HUES64 (cell line): ENCODE data around the gene ZC3H10. TPM values are rescaled to one million over a fixed set of nuclear protein-coding genes. Genes with fewer than 3 reads are reported as not detected.
"Not testable (repeated sequence)": the region's sequence is repeated elsewhere in the genome, so short reads cannot be mapped to it uniquely, and the experiment has no call there.

Source experiments
- H3K27ac ChIP-seq: 2 replicates; pipeline ENCODE4 v1.7.0; 2013; ENCODE audit warnings: low read depth, low read length, inconsistent platforms
- H3K27me3 ChIP-seq: 2 replicates; pipeline ENCODE4 v1.6.1; 2013; ENCODE audit warnings: mild to moderate bottlenecking, low read length; ENCODE audit not compliant: insufficient read depth
- H3K36me3 ChIP-seq: 2 replicates; pipeline ENCODE4 v1.6.1; 2013; ENCODE audit warnings: mild to moderate bottlenecking, low read length; ENCODE audit not compliant: insufficient read depth
- H3K4me1 ChIP-seq: 2 replicates; pipeline ENCODE4 v1.6.1; 2013; ENCODE audit warnings: mild to moderate bottlenecking, low read length, moderate library complexity; ENCODE audit not compliant: insufficient read depth
- H3K4me3 ChIP-seq: 2 replicates; pipeline ENCODE4 v1.5.1; 2013; ENCODE audit warnings: mild to moderate bottlenecking, low read length, moderate library complexity
- H3K9ac ChIP-seq: 2 replicates; pipeline ENCODE4 v1.6.1; 2013; ENCODE audit warnings: mild to moderate bottlenecking, low read depth, low read length
- H3K9me3 ChIP-seq: 2 replicates; pipeline ENCODE4 v1.6.1; 2013; ENCODE audit warnings: low read depth, low read length; ENCODE audit not compliant: insufficient read depth
- WGBS: fragments of 150-250, 120-280 bp; methylation state at CpG from one replicate; pipeline ENCODE4 v1.1.7; 2013; ENCODE audit warnings: missing lambda C conversion rate; 5-methylcytosine and 5-hydroxymethylcytosine counted together
- polyA plus RNA-seq, 2 experiments: library from polyadenylated mRNA; stranded (reverse); fragments of 50-300 nt; gene quantifications; one replicate each; pipeline ENCODE4 v1.2.3, GENCODE V29; 2013

Gene ZC3H10, protein sequence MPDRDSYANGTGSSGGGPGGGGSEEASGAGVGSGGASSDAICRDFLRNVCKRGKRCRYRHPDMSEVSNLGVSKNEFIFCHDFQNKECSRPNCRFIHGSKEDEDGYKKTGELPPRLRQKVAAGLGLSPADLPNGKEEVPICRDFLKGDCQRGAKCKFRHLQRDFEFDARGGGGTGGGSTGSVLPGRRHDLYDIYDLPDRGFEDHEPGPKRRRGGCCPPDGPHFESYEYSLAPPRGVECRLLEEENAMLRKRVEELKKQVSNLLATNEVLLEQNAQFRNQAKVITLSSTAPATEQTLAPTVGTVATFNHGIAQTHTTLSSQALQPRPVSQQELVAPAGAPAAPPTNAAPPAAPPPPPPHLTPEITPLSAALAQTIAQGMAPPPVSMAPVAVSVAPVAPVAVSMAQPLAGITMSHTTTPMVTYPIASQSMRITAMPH
- polyA plus RNA-seq (2013, experiment 1 of 2), result 3.6 TPM
- polyA plus RNA-seq (2013, experiment 2 of 2), result 3.9 TPM

DNA sequence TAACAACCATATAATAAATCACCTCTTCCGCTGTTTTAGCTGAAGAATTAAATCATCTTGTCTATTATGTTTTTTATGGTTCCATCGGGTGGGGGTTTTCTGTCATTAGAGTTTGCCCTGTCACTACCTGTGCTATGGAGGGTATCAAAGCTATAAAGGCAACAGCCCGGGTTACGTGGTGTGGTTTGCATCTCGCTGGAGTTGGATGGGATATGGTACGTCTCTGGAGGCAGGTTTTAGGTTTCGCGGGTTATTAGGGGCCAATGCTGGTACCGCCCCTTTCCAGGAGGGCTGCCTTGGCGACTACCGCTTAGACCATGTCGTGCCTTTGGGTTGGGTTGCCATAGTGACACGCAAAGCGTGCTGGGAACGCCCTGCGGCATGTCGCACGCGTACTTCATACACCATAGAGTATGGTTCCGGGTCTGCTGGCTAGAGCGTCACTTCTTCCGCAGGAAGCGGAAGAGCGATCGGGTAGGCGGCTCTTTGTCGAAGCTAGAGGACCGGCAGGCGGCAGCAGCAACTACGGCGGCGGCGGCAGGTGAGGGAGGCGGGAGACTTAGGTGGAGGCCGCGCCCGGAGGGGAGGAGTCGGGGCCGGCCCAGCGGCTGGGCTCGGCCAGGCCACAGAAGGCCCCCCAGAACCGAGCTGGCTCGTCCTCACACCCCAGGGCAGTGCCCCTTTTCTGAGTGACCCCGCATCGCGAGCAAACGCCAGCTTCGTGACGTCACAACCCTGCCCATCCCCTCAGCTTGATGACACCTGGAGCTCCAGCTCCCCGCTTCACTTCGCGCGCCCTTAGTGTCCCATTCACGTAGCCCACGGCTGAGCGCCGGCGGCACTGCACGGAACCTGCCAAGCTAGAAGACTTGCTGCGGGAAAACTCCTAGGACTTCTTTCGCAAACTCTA is at the start of gene ZC3H10:
ZC3H10 (plus strand) TSS at position 489 of the 910 bp plus-strand sequence. CDS start 2,297 bp downstream, outside the sequence.
- Histone ChIP-seq H3K27me3 (no peaks in the 10 kb centered on the region), H3K9ac (peak within 1 kb of the TSS; percentile 98), H3K36me3 (peaks cover 42% of the 10 kb centered on the region), H3K4me3 (peak within 1 kb of the TSS; percentile 83), H3K9me3 (no peaks in the 10 kb centered on the region), H3K27ac (peak within 1 kb of the TSS; percentile 85), H3K4me1 (peaks cover 17% of the 10 kb centered on the region)
- WGBS, result under 1% methylated on average over 60 of the region's 61 CpGs

DNA sequence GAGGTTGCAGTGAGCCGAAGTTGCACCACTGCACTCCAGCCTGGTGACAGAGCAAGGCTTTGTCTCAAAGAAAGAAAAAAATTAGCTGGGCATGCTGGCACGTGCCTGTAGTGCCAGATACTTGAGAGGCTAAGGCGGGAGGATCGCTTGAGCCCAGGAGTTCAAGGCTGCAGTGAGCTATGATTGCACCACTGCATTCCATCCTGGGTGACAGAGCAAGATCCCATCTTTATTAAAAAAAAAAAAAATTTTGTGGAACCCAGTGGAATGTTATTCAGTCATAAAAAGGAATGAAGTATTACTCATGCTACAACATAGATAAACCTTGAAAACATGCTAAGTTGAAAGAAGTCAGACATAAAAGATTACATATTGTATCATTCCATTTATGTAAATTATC is 46.4 kb upstream of the ZC3H10 start:
- no peaks in the 10 kb centered on the region for H3K36me3 ChIP-seq
- H3K27me3 ChIP-seq, result no peaks in the 10 kb centered on the region
- WGBS, result 91% methylated on average over 4 of the region's 4 CpGs
- no peak overlapping the region for H3K9ac ChIP-seq
- no peaks in the 10 kb centered on the region for H3K9me3 ChIP-seq
- no peaks in the 10 kb centered on the region for H3K4me1 ChIP-seq
- no peak overlapping the region for H3K4me3 ChIP-seq
- H3K27ac ChIP-seq, result no peak overlapping the region

DNA sequence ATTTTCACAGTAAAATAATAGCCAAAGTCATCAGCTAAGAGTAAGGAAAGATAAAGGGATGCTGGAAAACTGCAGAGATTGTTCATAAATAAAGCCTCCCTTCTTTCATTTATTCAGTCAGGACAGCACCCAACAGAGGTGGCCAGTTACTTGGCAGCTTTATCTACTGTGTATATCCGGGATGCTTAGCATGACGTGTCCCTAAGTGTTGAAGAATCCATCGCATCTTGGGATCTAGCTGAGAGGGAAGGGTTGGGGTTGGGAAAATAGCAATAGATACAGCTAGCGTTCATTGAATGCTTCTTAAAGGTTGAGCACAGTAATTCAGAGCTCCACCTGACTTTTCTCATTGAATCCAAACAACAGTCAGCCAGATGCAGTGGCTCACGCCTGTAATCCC is 43.7 kb upstream of the ZC3H10 start:
- peaks cover 2% of the 10 kb centered on the region; the same call in 1 of the 2 replicates for H3K9me3 ChIP-seq
- peaks cover 4% of the 10 kb centered on the region; the same call in 1 of the 2 replicates for H3K4me1 ChIP-seq
- H3K4me3 ChIP-seq, result no peak overlapping the region
- 93% methylated on average over 5 of the region's 5 CpGs for WGBS
- no peak overlapping the region for H3K27ac ChIP-seq
- no peak overlapping the region for H3K9ac ChIP-seq
- H3K27me3 ChIP-seq, result no peaks in the 10 kb centered on the region
- no peaks in the 10 kb centered on the region for H3K36me3 ChIP-seq

DNA sequence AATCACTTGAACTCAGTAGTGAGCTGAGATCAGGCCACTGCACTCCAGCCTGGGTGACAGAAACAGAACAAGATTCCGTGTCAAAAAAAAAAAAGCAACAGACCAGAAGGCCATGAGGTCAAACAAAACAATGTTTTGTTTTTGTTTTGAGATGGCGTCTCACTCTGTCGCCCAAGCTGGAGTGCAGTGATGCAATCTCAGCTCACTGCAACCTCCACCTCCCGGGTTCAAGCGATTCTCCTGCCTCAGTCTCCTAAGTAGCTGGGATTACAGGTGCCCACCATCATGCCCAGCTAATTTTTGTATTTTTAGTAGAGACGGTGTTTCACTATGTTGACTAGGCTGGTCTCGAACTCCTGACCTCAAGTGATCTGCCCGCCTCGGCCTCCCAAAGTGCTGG is 40.1 kb upstream of the ZC3H10 start:
- WGBS, result 95% methylated on average over 9 of the region's 9 CpGs
- H3K36me3 ChIP-seq, H3K4me3 ChIP-seq, H3K27me3 ChIP-seq, H3K9ac ChIP-seq, H3K27ac ChIP-seq, H3K9me3 ChIP-seq: not testable (repeated sequence)
- H3K4me1 ChIP-seq, result peaks cover 17% of the 10 kb centered on the region; the same call in 1 of the 2 replicates

DNA sequence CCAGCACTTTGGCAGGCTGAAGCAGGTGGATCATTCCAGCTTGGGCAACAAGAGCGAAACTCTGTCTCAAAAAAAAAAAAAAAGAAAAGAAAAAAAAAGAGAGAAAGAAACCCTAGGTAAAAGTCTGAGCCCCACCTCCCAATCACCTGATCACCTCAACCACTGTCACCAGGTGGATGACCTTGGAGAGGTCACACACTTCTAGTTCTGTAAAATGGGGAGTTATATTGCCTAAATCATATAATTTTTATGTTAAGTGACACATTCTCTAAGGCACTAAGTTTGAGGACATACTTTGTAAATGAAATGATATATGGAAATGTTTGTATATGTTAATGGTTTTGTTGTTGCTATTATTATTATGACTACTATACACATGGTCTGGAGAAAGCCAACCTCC is 39.6 kb upstream of the ZC3H10 start:
- no peaks in the 10 kb centered on the region; the same call in 1 of the 2 replicates for H3K27me3 ChIP-seq
- peaks cover 2% of the 10 kb centered on the region; the same call in 1 of the 2 replicates for H3K9me3 ChIP-seq
- H3K9ac ChIP-seq, result no peak overlapping the region
- no CpG with 5 or more reads among the region's 1 CpG for WGBS
- H3K4me1 ChIP-seq, result peaks cover 17% of the 10 kb centered on the region; the same call in 1 of the 2 replicates
- H3K4me3 ChIP-seq, result peak overlapping the region; percentile 84
- H3K36me3 ChIP-seq, result peaks cover under 1% of the 10 kb centered on the region
- peak overlapping the region; percentile 93; the same call in 1 of the 2 replicates for H3K27ac ChIP-seq

DNA sequence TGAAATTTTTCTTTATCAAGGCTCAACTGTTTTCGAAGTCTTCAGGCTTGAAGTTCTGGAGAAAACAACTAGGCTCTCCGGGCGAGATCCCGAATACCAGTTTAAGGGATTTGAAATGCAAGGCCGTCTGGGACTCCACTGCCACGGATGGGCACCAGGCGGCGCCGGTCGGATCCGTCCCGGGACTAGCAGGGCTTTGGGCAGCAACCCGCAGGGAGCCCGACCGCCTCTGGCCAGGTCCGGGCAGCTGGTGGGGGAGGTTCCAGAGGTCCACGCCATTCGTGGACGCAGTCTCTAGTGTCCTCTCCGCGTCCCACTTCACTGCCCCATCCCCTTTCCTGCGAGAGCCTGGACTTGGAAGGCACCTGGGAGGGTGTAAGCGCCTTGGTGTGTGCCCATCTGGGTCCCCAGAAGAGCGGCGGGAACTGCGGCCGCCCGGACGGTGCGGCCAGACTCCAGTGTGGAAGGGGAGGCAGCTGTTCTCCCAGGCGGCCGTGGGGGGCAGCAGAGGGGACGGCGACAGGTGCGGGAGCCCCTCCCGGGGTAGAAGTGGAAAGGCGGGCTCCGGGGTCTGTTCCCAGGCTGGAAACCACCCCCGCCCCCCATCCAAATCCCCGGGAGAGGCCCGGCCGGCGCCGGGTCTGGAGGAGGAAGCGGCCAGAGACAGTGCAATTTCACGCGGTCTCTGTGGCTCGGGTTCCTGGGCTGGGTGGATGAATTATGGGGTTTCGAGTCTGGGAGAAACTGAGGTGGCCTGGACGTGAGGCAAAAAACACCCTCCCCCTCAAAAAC is 38.9 kb upstream of the ZC3H10 start:
- Histone ChIP-seq H3K4me3 (peak overlapping the region; percentile 84), H3K27ac (peak overlapping the region; percentile 93), H3K9ac (peak overlapping the region; percentile 80), H3K27me3 (no peaks in the 10 kb centered on the region; the same call in 1 of the 2 replicates), H3K4me1 (peaks cover 17% of the 10 kb centered on the region; the same call in 1 of the 2 replicates), H3K9me3 (peaks cover 2% of the 10 kb centered on the region; the same call in 1 of the 2 replicates), H3K36me3 (peaks cover 8% of the 10 kb centered on the region)
- WGBS, result 2% methylated on average over 48 of the region's 50 CpGs

DNA sequence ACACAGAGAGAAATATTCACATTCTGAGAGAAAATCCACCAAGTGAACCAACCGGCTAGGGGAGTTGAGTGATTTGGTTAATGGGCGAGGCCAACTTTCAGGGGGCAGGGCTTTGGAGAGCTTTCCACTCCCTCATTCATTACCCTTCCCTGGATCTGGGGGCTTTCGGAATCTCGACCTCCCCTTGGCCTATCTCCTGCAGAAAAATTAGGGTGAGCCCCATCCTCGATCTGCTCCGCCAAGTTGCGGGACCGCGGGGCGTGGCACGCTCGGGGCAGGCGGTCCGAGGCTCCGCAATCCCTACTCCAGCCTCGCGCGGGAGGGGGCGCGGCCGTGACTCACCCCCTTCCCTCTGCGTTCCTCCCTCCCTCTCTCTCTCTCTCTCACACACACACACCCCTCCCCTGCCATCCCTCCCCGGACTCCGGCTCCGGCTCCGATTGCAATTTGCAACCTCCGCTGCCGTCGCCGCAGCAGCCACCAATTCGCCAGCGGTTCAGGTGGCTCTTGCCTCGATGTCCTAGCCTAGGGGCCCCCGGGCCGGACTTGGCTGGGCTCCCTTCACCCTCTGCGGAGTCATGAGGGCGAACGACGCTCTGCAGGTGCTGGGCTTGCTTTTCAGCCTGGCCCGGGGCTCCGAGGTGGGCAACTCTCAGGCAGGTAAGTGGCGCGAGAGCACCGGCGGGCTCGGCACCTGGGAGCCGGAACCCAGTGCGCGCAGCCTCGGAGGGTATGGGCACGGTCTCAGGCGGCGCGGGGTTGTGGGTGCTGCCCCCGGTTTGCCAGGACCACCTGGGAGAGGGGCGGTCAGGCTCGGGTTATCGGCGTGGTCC is 38.1 kb upstream of the ZC3H10 start, which contains the start of gene ERBB3:
ERBB3 (plus strand) TSS at position 443 of the 833 bp plus-strand sequence; CDS start at position 579, 136 bp downstream.
- no peaks in the 10 kb centered on the region; the same call in 1 of the 2 replicates for H3K27me3 ChIP-seq
- WGBS, result under 1% methylated on average over 58 of the region's 59 CpGs
- H3K9ac ChIP-seq, result peak within 1 kb of the TSS; percentile 82
- H3K36me3 ChIP-seq, result peaks cover 11% of the 10 kb centered on the region
- peak within 1 kb of the TSS; percentile 93 for H3K27ac ChIP-seq
- H3K9me3 ChIP-seq, result peaks cover 2% of the 10 kb centered on the region; the same call in 1 of the 2 replicates
- peaks cover 17% of the 10 kb centered on the region; the same call in 1 of the 2 replicates for H3K4me1 ChIP-seq
- H3K4me3 ChIP-seq, result peak within 1 kb of the TSS; percentile 84

DNA sequence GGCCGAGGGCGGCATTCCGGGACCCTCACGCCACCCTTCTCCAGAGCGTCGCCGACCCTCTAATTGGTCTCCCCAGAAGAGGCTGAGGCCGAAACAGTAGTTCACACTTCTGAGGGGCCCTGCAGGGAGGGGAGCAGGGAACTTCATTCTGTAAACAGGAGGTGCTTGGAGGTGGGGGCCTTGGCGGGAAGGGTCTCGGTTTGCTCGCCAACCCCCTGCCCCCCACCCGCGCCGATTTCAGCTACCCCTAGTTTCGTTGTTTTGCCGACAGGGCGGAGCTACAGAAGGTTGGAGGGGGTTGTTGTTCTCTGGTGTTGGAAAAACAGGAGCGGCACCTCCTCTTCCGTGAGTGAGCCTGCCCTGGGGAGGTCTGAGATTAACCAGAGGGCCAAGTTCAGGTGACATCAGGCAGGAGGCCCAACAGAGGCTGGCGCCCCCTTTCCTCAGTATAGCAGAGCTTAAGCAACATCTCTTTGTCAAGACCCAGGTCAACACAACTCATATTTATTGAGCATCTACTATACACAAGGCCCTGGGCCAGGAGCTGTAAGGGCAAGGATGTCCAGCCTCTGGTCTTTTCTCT is 37.4 kb upstream of the ZC3H10 start:
- Histone ChIP-seq H3K4me1 (peaks cover 17% of the 10 kb centered on the region; the same call in 1 of the 2 replicates), H3K9ac (peak overlapping the region; percentile 82), H3K36me3 (peaks cover 13% of the 10 kb centered on the region), H3K4me3 (peak overlapping the region; percentile 84), H3K9me3 (peaks cover 2% of the 10 kb centered on the region; the same call in 1 of the 2 replicates), H3K27ac (peak overlapping the region; percentile 93; the same call in 1 of the 2 replicates), H3K27me3 (no peaks in the 10 kb centered on the region; the same call in 1 of the 2 replicates)
- 2% methylated on average over 20 of the region's 20 CpGs for WGBS
